Mononuclear cell (primary cell): ENCODE measurements around the gene SLC6A9. TPM values are rescaled to one million over a fixed set of nuclear protein-coding genes. Genes with fewer than 3 reads are reported as not detected.

Source experiments
- H3K27me3 ChIP-seq: 2 replicates; pipeline ENCODE4 v1.6.0; 2011; ENCODE audit warnings: low read length, control low read depth; ENCODE audit not compliant: insufficient read depth
- H3K4me1 ChIP-seq: 2 replicates; pipeline ENCODE4 v1.5.1; 2011; ENCODE audit warnings: mild to moderate bottlenecking, low read length, control low read depth; ENCODE audit not compliant: insufficient read depth
- H3K4me3 ChIP-seq: 2 replicates; pipeline ENCODE4 v1.5.1; 2011; ENCODE audit warnings: mild to moderate bottlenecking, low read length, moderate library complexity
- H3K9me3 ChIP-seq: 2 replicates; pipeline ENCODE4 v1.5.1; 2011; ENCODE audit warnings: low read depth, mild to moderate bottlenecking, control low read depth, low read length
- total RNA-seq: library from RNA; depleted of rRNA; stranded (reverse); fragments of >200 nt; gene quantifications from one replicate; pipeline ENCODE4 v1.2.3, GENCODE V29; 2012

The SLC6A9 gene
- total RNA-seq, 1 donor = not detected

- no peak overlapping the region for H3K4me3 ChIP-seq
- H3K27me3 ChIP-seq = no peaks in the 10 kb centered on the region
- no peaks in the 10 kb centered on the region for H3K9me3 ChIP-seq
- no peaks in the 10 kb centered on the region for H3K4me1 ChIP-seq
Observed at GRCh38 chr1:44012404-44012803, 18.9 kb downstream of the SLC6A9 start.

DNA sequence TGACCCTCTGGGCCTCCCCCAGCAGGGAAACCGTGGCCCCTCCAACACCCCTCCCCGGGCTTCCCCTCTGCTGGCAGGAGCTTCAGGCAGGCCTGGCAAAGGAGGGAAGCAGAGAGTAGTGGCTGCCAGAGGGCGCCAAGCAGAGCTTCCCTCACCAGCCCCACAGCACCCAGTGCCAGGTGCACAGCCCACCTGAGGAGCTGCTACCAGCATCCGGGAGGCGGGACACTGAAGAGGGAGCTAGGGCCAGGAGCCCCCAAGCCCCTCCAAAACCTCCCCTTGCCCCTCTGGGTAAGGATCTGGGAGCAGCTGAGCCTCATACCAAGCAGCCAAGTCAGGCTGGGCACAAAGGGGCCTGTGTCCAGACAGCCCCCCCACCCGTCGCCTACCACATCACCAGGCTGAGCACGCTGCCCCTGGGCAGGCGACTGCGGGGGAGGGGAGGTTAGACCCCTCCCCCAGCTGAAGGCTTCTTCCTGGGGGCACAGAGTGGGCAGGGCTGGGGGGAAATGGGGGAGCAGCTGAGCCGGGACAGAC is 20.3 kb downstream of the SLC6A9 start:
- H3K4me1 ChIP-seq = no peaks in the 10 kb centered on the region
- no peak overlapping the region for H3K4me3 ChIP-seq
- H3K27me3 ChIP-seq = no peaks in the 10 kb centered on the region
- H3K9me3 ChIP-seq = no peaks in the 10 kb centered on the region

DNA sequence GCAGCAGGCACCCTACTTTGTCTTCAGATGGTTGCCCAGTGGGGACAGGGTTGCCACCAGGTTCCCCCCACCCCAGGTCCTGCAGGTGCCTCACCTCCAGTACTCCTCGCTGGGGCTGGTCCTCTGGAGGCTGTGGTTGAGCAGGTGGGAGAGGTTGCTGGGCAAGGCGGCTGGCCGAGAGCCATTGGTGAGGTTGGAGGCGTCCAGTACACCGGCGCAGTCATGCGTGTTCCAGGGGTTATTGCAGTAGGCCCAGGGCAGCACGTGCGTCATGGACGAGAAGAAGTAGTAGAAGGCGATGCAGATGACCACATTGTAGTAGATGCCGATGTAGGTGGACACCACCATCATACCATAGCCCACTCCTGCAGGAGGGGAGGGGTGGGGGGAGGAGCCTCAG is 23.0 kb downstream of the SLC6A9 start:
- Histone ChIP-seq H3K27me3 (no peaks in the 10 kb centered on the region), H3K4me3 (no peak overlapping the region), H3K9me3 (no peaks in the 10 kb centered on the region), H3K4me1 (no peaks in the 10 kb centered on the region)

GRCh38 chr1:44002606-44003157 is 28.6 kb downstream of the SLC6A9 start:
- Histone ChIP-seq H3K27me3 (no peaks in the 10 kb centered on the region), H3K9me3 (no peaks in the 10 kb centered on the region), H3K4me3 (no peak overlapping the region)

DNA sequence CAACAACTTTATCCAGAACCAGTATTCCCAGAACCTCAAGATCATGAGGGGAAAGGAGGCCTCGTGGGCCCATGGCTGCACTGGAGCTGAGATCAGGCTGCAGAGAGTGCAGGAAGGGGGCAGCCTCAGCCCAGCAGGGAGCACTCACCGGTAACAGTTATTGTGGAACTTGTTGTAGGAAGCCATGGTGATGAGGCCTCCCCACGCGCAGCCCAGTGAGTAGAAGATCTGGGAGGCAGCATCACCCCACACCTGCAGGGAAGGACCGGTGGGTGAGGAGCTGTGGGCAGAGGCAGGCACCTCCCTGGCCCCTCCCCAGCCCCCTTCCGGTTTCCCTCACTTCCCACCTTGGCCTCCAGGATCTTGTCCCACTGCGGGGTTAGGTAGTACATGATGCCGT is 29.1 kb downstream of the SLC6A9 start:
- Histone ChIP-seq H3K4me3 (no peak overlapping the region), H3K9me3 (no peaks in the 10 kb centered on the region), H3K4me1 (no peaks in the 10 kb centered on the region), H3K27me3 (no peaks in the 10 kb centered on the region)

More at GRCh38 chr1:44002606-44003157, 28.6 kb downstream of the SLC6A9 start:
- H3K4me1 ChIP-seq = no peaks in the 10 kb centered on the region

DNA sequence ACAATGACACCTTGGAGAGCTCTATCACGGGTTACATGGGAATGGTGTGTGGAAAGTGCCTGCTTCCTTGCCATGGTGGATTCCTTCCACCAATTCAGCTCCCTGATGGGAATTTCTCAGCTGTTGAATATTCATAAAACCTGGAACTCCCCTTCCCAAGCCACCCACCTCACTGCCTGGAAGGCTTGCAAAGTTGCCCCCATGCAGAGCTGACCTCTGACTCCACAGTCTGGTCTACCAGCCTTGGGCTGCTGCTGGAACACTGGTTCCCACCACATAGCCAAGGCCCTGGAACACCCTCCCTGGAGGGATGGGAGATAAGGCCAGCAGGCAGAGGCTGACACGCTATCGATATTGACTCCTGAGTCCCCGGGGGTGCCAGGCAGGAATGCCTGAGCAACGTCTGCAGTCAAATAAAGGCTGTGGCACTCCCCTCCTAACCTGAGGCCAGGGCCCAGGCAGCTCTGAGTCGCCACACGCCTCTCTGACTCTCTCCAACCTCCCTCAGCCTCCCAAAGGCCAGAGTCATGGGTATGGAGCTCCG is 31.1 kb downstream of the SLC6A9 start:
- Histone ChIP-seq H3K4me3 (no peak overlapping the region), H3K4me1 (no peaks in the 10 kb centered on the region), H3K27me3 (no peaks in the 10 kb centered on the region), H3K9me3 (no peaks in the 10 kb centered on the region)

DNA sequence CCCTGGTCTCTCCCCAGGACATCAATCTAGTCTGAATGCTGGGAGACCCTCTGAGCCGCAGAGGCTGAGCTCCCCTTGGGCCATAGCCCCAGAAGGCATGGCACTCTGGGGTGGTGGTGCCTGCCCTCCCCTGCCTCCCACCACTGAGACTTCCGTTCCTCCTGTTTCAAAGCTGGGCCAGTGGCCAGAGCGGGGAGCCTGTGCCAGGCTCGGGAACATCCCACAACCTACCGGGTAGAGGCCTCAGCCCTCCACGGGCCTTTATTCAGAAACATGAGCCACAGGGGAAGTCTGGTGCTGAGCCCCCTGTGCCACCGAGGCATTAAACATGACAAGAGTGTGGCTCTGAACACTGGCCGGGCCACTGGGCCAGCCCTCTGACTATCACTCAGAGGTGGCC is 31.8 kb downstream of the SLC6A9 start:
- no peaks in the 10 kb centered on the region for H3K4me1 ChIP-seq
- H3K9me3 ChIP-seq = no peaks in the 10 kb centered on the region
- H3K27me3 ChIP-seq = no peaks in the 10 kb centered on the region
- no peak overlapping the region for H3K4me3 ChIP-seq

DNA sequence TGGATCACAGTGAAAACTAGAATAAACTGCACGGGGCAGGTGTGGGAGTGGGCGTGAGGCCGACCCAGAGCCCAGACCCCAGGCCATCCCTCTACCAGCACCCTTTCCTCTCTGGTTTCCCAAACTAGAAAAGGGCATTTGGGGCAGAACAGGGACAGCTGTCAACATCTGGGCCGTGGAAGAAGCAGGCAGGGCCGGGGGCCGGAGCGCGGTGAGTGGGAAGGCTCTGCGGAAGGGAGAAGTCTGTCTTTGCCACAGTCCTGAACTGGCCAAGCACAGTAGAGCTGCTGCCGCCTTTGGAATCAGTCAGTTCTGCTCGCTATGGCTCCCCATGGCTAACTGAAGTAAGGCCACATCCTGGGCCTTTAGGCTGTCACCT is 33.3 kb downstream of the SLC6A9 start:
- no peaks in the 10 kb centered on the region for H3K4me1 ChIP-seq
- H3K4me3 ChIP-seq = no peak overlapping the region
- H3K9me3 ChIP-seq = no peaks in the 10 kb centered on the region
- H3K27me3 ChIP-seq = no peaks in the 10 kb centered on the region

DNA sequence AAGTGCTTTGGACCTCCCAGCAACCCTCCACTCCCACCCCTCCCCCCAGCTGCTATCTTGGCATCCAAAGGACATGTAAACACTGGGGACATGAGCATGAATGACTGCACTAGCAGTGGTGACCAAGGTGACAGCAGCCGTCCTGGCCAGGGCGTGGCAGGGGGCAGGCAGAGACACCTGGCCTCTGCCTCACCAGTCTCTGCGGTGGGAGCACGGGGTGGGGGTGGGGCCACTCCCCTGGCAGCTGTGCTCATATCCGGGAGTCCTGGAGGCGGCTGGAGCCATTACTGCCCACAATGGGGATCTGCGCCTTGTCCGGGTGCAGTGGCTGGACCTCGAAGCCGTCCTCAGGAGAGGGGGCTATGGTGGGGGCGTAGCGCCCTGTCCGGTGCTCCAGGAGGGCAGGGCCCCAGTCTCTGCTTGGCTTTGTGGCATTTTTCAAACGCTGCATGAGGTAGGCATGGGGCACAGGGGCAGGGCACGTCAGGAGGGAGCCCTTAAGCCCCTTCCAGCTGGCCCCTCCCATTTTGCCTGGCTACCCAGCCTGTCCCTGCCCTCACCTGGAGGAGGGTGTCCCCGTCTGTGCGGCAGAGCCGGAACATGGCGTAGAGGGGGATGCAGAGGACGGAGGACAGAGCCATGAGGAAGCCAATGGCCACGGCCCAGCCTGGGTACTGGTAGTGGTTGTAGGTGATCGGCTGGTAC is 33.8 kb downstream of the SLC6A9 start:
- H3K4me3 ChIP-seq = no peak overlapping the region

GRCh38 chr1:43996733-43997115 is 34.5 kb downstream of the SLC6A9 start:
- Histone ChIP-seq H3K9me3 (no peaks in the 10 kb centered on the region), H3K4me1 (peaks cover 9% of the 10 kb centered on the region), H3K4me3 (no peak overlapping the region), H3K27me3 (no peaks in the 10 kb centered on the region)

More for the DNA sequence above, 33.8 kb downstream of the SLC6A9 start:
- Histone ChIP-seq H3K4me1 (peaks cover 2% of the 10 kb centered on the region), H3K27me3 (no peaks in the 10 kb centered on the region), H3K9me3 (no peaks in the 10 kb centered on the region)

- H3K9me3 ChIP-seq = no peaks in the 10 kb centered on the region
- no peaks in the 10 kb centered on the region for H3K27me3 ChIP-seq
- peaks cover 9% of the 10 kb centered on the region for H3K4me1 ChIP-seq
- H3K4me3 ChIP-seq = no peak overlapping the region
Observed at GRCh38 chr1:43995984-43996732, 35.1 kb downstream of the SLC6A9 start.

DNA sequence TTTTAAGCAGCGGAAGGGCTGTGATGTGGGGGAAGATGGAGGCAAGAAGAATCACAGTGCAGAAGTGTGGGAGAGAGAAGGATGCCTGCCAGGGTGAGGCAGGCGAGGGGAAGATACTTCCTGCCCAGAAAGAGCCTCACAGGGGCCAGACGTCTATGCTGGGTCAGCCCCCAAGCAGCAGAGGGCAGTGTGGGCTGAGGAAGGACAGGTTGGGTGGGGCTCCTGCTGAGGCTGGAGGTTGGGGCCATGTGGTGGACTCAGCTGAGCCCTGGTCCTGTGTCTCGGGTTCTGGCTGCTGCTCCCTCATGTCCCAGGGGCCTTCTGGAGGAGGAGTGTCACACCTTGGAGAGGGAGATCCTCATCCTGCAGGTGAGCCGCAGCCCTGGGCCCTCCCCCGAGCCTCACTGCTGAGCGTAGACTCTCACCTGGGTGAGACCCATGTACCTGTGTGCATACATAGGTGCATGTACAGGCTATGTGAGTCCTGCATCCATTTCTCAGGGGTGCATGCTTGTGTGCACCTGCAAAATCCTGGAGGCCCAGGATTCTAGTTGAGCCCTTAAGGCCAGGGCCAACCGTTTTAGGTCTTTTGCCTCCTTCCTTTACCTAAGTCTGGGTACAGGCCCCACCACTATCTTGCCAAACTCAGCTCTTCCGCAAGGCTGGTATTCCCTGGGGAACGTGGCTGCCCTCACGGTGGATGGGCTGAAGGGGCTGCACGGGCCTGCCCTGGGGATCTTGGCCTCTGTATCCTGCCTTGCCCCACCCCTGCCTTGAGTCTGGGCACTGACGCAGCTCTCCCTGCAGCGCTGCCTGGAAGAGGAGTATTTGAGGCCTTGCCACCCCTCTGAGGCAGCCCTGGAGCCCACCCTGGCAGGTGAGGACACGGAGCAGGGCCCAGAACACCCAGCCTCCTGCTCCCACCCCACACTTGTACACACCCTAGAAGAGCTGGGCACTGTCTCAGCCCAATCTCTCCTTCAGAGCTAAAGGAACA is 36.2 kb downstream of the SLC6A9 start:
- H3K9me3 ChIP-seq = no peaks in the 10 kb centered on the region
- H3K27me3 ChIP-seq = no peaks in the 10 kb centered on the region
- H3K4me3 ChIP-seq = no peak overlapping the region
- peaks cover 13% of the 10 kb centered on the region for H3K4me1 ChIP-seq

GRCh38 chr1:43994071-43994470 is 37.2 kb downstream of the SLC6A9 start:
- Histone ChIP-seq H3K4me3 (no peak overlapping the region), H3K9me3 (no peaks in the 10 kb centered on the region), H3K27me3 (no peaks in the 10 kb centered on the region), H3K4me1 (peaks cover 13% of the 10 kb centered on the region)

GRCh38 chr1:43993206-43993914 is 37.9 kb downstream of the SLC6A9 start:
- no peaks in the 10 kb centered on the region for H3K27me3 ChIP-seq

More at GRCh38 chr1:43993206-43993914, 37.9 kb downstream of the SLC6A9 start:
- H3K4me1 ChIP-seq = peaks cover 13% of the 10 kb centered on the region
- H3K4me3 ChIP-seq = no peak overlapping the region
- no peaks in the 10 kb centered on the region for H3K9me3 ChIP-seq
